NCI-H1105 treated with DMSO at 0.1 percent for 48 hours (cell line): ENCODE measurements around the gene NFE2L1.
"Not testable (repeated sequence)": the region's sequence is repeated elsewhere in the genome, so short reads cannot be mapped to it uniquely, and the experiment has no call there.

Experiments used
- DNase-seq: peaks from one replicate; lab custom pipeline; 2025; lab: John Stamatoyannopoulos, UW

NFE2L1 gene

GRCh38 chr17:48023400-48024148, 24.6 kb upstream of the NFE2L1 start:
- peak; percentile 82 for DNase-seq

DNA sequence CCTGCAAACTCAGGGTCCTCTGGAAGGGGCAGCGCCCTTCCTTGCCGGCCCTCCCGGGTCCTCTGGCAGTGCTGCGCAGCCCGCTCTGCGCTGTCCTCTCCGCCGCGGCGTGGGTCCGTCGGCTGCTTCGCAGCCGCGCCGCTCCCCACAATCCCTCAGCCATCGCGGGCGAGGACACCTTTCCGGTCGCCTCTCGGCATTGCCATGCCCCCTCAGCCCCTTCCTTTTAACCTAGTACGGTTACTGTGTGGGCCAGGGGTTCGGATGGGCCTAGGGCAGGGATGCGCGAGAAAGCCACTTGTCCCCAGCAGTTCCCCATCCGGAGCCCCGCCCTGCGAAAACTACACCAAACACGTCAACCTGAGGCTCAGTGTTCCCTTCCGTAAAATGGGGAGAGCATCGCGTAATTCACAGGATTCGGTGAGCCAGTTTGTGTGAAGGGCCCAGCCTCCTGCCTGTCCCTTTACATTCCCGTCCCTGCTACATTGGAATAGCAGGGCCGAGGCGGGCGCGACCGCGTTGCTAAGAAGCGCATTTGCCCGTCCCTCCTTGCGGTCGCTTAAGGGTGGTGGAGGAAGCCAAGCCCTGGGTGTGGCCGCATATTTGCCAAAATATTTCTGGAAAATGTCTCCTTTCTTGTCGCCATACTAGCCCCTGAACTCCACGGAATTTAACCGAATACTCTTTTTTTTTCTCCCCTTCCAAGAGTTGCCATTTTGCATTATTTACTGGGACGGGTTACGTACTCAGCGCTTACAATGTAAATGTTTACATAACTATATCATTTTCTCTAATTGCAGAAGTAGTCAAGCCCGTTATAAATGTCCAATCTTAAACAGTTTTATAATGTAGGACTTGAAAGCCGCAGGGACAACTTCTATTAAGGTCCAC, 23.8 kb upstream of the NFE2L1 start:
- peak; percentile 45 for DNase-seq

DNA sequence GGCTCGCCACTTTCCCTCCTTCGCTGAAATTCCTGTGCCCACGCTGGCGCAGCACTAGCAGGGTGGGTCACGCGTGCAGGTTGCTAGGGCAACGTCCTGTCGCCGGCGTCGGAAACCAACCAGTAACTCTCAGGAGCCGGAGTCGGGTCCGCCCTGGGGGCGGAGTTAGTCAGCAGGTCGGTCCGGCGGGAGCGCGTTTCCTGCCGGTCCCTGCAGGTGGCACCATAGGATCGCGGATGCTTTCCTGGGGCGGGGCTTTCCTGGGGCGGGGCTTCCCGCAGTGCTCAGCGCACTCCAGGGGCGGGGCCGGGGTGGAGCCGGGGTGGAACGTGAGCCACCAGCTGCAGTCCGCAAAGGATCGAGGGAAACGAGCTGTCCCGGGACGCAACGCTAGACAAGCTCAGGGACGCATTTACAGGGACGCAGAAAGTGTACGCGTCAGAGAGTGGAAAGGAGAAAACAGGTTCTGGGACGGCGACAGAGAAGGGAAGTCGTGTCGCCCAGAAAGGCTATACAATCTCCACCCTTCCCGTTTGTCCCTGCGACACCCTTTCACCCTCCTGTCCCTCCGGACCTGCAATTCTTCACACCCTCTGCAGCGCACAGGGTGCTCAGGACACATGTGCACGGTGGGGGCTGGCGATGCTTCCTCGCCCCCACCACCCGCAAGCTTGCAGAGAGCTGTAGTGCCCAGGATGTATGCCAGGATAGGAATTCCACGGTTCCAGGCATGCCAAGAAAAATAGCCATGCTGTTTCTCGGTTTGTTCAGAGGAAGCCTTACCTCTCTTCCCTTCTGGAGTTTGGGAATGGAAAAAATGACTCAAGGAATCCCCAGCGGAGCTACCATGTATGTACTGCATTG, 22.9 kb upstream of the NFE2L1 start:
- peak; percentile 94 for DNase-seq

DNA sequence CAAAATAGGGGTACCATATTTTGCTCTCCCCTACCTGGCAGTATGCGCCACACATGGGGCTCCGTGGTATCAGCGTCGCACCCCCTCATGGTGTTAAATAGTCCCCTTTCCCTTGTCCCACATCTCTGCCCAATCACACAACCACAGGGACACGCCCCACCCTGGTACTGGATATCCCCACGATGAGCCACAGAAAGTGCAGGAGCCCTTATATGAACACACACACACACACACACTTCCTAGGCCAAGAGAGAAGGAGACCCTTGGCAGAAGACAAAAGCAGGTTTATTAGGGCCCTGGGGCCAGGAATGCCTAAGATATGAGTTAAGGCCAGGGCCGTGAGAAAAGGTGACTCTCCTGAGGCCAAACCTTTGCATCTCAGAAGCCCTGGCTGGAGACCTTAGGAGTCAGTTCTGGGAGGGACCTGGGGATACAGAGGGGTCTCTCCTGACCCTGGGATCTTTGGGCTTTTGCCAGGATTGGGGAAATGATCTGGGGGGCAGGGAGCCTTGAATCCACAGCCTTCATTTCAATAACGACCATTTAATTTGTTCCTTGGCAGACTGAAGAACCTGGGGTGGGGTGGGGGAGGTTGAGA, 22.2 kb upstream of the NFE2L1 start:
- DNase-seq, result no peak

GRCh38 chr17:48026502-48027321, 21.4 kb upstream of the NFE2L1 start:
- DNase-seq, result peak; percentile 89

DNA sequence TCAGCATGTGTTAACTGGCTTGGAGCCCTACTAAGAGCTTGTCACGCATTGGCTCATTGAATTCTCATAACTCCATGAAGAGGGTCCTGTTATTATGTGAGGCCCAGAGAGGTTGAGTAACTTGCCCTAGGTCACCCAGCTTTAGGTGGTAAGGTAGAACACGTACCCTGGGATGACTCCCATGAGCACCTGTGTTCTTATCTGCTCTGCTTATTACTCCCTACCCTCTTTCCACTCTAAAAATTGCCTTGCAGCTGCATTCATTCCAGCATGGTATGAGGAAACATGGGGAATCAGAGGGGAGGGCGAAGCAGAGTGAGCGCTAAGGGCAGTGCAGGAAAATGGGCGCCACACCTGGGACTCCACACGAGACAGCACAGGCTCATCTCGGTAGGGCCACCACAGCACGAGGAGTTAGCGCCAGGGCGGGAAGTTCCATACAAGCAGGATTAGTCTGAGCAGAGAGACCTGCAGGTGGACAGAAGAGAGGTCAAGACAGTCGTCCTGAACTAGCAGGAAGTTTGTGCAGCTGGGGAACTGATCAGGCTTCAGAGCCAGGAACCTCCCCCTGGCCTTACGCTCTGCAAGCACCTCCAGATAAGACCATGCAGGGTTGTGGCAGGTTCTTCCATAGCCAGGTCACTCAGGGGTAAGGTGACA, 20.7 kb upstream of the NFE2L1 start:
- no peak for DNase-seq

DNA sequence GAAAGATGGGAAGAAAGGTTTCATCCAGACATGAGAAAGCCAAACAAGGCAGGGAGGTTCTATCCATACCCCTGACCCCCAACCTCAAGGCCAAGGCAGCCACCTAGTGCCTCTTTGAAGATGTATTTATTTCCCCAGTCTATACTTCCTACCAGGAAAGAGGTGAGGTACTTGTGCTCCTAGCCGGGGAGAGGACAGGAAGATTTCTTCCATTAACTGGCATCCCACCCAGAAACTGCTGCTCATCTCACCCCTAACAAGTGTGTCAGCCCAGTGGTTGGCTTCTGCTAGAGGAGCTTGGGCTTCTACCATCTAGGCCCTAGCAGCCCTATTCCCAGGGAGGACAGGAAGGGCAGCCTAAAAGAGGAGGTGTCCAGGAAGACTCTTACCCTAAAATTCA, 19.4 kb upstream of the NFE2L1 start:
- DNase-seq, result no peak

DNA sequence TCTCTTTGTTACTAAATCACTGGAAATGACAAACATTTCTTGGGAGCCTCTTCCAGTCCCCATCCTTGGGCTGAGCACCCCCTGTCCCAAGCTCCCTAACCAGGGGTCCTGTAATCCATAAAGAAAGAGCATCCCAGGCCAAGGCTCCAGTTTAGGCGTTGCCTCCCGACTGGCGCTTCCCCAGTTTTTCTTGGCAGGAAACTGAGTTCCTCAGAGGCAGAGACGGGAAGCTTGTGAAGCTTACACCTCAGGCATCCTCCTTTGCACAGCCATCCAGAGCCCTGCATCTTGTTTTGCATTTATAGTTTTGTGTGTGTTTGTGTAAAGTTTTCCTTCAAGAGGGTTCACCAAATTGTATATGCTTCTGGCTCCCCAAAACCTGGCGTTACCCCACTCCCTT, 17.6 kb upstream of the NFE2L1 start:
- DNase-seq, result no peak

- DNase-seq, result no peak
These were observed 16.2 kb upstream of the NFE2L1 start for GRCh38 chr17:48031966-48032365.

GRCh38 chr17:48034734-48035133, 13.4 kb upstream of the NFE2L1 start:
- DNase-seq, result not testable (repeated sequence)

- no peak for DNase-seq
These were observed 11.5 kb upstream of the NFE2L1 start for GRCh38 chr17:48036693-48037035.

GRCh38 chr17:48037036-48037837, 10.9 kb upstream of the NFE2L1 start, which contains the start of gene COPZ2:
TSS of gene COPZ2 (minus strand) at chr17:48037797. CDS start at chr17:48037777, 20 bp downstream.
- DNase-seq, result no peak

GRCh38 chr17:48037838-48038323, 10.3 kb upstream of the NFE2L1 start:
- no peak for DNase-seq

- no peak for DNase-seq
These were observed 9.5 kb upstream of the NFE2L1 start for GRCh38 chr17:48038687-48039086.

- no peak for DNase-seq
These were observed 5.0 kb upstream of the NFE2L1 start for GRCh38 chr17:48043176-48043575.

DNA sequence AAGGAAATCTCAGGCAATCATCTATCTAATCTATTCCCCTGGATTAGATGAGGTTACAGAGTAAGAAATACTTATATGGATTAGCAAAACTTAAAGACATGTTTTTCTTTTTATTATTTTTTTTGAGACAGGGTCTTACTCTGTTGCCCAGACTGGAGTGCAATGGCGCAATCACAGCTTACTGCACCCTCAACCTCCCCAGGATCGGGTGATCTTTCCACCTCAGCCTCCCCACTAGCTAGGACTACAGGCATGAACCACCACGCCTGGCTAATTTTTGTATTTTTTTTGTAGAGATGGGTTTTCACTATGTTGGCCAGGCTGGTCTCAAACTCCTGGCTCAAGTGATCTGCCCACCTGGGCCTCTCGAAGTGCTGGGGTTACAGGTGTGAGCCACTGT, 3.3 kb upstream of the NFE2L1 start:
- no peak for DNase-seq

DNA sequence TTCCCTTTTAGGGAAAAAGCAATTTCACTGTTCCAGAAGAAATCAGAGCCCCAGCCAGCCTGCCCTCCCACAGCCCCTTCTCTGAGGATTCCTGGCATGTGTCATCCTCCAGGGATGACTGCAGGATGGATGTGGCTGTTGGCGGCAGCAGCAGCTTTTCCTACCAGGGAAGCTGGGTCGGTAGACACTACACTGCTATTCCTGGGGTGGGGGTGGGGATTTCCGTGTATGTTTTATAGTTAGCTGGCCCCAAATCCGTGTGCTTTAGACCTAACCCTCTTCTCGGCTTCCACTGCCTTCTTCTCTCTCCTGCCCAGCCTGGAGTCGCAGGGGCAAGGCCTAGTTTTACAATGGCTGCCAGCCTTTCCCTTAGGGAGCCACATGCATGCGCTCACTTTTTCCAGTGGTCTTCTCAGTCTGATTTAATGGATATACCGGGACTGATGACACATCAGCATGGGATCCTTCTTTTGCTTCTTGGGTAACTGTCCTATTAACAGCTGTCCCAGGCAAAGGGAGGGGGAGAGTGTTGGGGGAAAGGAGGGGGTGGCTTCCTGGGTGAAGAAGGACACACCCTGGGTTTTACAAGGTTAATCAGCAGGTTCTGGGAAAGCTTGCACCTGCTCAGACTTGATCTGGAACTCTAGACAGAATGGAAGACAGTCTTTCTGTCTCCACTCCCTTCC, 2.7 kb upstream of the NFE2L1 start:
- no peak for DNase-seq

DNA sequence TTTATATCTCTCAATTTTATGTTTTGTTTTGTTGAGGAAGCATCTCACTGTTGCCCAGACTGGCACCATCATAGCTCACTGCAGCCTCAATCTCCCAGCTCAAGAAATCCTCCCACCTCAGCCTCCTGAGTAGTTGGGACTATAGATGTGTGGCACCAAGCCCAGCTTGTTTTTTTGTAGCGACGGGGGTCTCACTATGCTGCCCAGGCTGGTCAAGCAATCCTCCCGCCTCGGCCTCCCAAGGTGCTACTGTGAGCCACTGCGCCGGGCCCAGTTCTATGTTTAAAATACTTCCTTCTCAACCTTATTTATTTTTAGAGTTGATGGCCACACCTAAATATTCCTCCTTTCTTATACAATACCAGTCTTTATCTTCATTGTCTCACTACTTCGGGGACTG, 1.9 kb upstream of the NFE2L1 start:
- no peak for DNase-seq
